ENCODE measurements around the gene PKP4. TPM values are rescaled to one million over a fixed set of nuclear protein-coding genes. Genes with fewer than 3 reads are reported as not detected.

Gene PKP4
- total and polyA plus RNA-seq, 12 donors = 17.9 to 59.0 (median 45.2) TPM

DNA sequence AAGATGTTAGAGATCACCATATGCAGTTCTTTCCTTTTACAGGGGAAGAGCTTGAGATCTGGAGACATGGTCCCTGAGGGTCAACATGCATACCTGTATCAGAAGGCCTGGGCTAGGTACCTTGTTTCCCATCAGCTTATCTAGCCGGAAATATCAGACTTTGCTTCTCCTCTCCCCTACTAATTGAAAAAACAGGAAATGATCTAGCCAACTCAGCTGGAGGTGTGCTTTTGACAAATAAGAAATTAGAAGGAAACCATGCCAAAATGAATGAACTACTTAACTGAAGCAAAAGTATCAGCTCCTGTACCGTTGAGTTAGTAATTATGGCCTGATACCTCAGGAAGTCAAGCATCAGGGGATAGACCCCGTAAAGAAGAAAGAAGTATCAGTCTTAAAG is 20.4 kb downstream of the PKP4 start:
- H3K4me1 ChIP-seq = peaks cover 0 to 51% (median 24%) of the 10 kb centered on the region in 9 donors
- peak overlapping the region in 5 of 10 donors; percentile 11 to 46 (median 25) for H3K27ac ChIP-seq
- TF ChIP-seq CTCF (IDR thresholded peaks at IDR 0.05) = no peak
- H3K9me3 ChIP-seq = peaks cover 0 to 9% (median 0%) of the 10 kb centered on the region in 11 donors
- 43 to 70% methylated on average over 3 of the region's 3 CpGs for WGBS, 2 donors
- H3K27me3 ChIP-seq = no peaks in the 10 kb centered on the region
- ATAC-seq (no peak), DNase-seq (no peak)
- intact Hi-C loops (cut with DNase I) = no loop called here
- no peak overlapping the region for H3K4me3 ChIP-seq
- peaks cover 0 to 3% (median 0%) of the 10 kb centered on the region in 9 donors for H3K36me3 ChIP-seq

DNA sequence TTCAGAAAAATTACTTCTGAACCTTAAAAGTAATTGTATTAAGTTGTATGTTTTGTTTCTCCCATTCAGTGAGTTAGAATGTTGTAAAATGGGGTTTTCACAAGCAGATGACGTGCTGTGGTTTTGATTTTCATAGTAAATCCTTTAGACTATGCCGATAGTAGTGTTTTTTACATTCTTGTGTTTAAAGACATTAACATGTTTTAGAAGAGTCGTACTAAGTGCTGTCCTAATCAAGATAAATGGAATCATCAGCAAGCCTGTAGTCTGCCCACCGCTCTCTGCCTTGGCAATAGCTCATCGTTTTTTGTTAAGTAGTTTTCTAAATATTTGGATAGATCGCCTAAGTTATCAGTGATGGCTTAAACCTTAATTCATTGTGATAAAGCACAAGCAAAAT is 21.5 kb downstream of the PKP4 start:
- no peak for TF ChIP-seq CTCF (IDR thresholded peaks at IDR 0.05)
- no peak for ATAC-seq
- WGBS, 2 donors = 65 to 76% methylated on average over 6 of the region's 6 CpGs
- no peaks in the 10 kb centered on the region for H3K27me3 ChIP-seq
- no peak overlapping the region for H3K4me3 ChIP-seq
- DNase-seq = no peak
- peaks cover 0 to 3% (median 0%) of the 10 kb centered on the region in 11 donors for H3K9me3 ChIP-seq
- peaks cover 0 to 51% (median 24%) of the 10 kb centered on the region in 9 donors for H3K4me1 ChIP-seq
- H3K27ac ChIP-seq = peak overlapping the region in 5 of 10 donors; percentile 7 to 46 (median 24)
- H3K36me3 ChIP-seq = no peaks in the 10 kb centered on the region
- intact Hi-C loops (cut with DNase I) = no loop called here

GRCh38 chr2:158478816-158479215 is 22.1 kb downstream of the PKP4 start:
- ATAC-seq (peak in 5 of 8 donors; percentile 25 to 60 (median 43)), DNase-seq (no peak)
- Histone ChIP-seq H3K9me3 (no peaks in the 10 kb centered on the region), H3K4me1 (peaks cover 0 to 51% (median 24%) of the 10 kb centered on the region in 9 donors), H3K27ac (peak overlapping the region in 4 of 10 donors; percentile 7 to 56 (median 38)), H3K27me3 (no peaks in the 10 kb centered on the region), H3K4me3 (no peak overlapping the region), H3K36me3 (no peaks in the 10 kb centered on the region)
- TF ChIP-seq CTCF (IDR thresholded peaks at IDR 0.05) = no peak
- intact Hi-C loops (cut with DNase I) = no loop called here
- 43 to 51% methylated on average over 1 of the region's 1 CpG for WGBS, 2 donors

DNA sequence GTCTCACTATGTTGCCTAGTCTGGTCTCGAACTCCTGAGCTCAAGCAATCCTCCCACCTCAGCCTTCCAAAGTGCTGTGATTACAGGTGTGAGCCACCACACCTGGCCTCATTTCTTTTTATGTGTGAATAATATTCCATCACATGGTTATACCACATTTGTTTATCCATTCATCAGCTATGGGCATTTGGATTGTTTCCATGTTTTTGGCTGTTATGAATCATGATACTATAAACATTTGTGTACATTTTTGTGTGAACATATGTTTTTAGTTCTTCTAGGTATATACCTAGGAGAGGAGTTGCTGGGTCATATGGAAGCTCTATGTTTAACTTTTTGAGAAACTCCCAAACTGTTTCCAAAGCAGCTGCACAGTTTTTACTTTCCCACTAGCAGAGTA is 24.4 kb downstream of the PKP4 start:
- H3K27ac ChIP-seq = no peak overlapping the region
- TF ChIP-seq CTCF (IDR thresholded peaks at IDR 0.05) = no peak
- no peaks in the 10 kb centered on the region for H3K36me3 ChIP-seq
- no peak overlapping the region for H3K4me3 ChIP-seq
- H3K9me3 ChIP-seq = no peaks in the 10 kb centered on the region
- WGBS, 2 donors = 98% methylated on average over 1 of the region's 1 CpG
- ATAC-seq (no peak), DNase-seq (no peak)
- H3K27me3 ChIP-seq = no peaks in the 10 kb centered on the region
- intact Hi-C loops (cut with DNase I) = no loop called here
- peaks cover 0 to 58% (median 31%) of the 10 kb centered on the region in 9 donors for H3K4me1 ChIP-seq

Measured in heart right ventricle (tissue), 16 donors.